Activated CD8-positive, alpha-beta T cell treated with anti-CD3 and anti-CD28 coated beads for 36 hours (primary cell): Measurements from ENCODE around the gene FBN2. TPM values are rescaled to one million over a fixed set of nuclear protein-coding genes. Genes with fewer than 3 reads are reported as not detected.

ENCODE experiments used
- ATAC-seq: fragments of 200-7000 bp; cut with Tn5 transposase; one replicate; pipeline ENCODE4 v1.10.0; 2021; ENCODE audit warnings: mild to moderate bottlenecking, moderate library complexity
- CTCF ChIA-PET: fragments of 350-600 bp; sonication (Branson Sonifier 250); formaldehyde crosslinking; loops from one replicate; lab custom pipeline; 2021; ENCODE audit warnings: antibody characterized with exemption; lab: Charles Lee
- POLR2A ChIA-PET: fragments of 350-600 bp; sonication (Branson Sonifier 250); formaldehyde crosslinking; loops from one replicate; lab custom pipeline; 2021; ENCODE audit warnings: antibody characterized with exemption; lab: Charles Lee
- DNase-seq: peaks from one replicate; pipeline ENCODE4 v3.0.0-alpha.2; 2020
- H3K27ac Mint-ChIP-seq: one replicate; pipeline ENCODE4 v1.8.0; 2021; ENCODE audit warnings: mild to moderate bottlenecking, mixed read lengths
- H3K27me3 Mint-ChIP-seq: one replicate; pipeline ENCODE4 v1.8.0; 2021; ENCODE audit warnings: mixed read lengths
- H3K36me3 Mint-ChIP-seq: one replicate; pipeline ENCODE4 v1.8.0; 2021; ENCODE audit warnings: low read depth, mixed read lengths
- H3K4me1 Mint-ChIP-seq: one replicate; pipeline ENCODE4 v1.8.0; 2021; ENCODE audit warnings: low read depth, mixed read lengths
- H3K4me3 Mint-ChIP-seq: one replicate; pipeline ENCODE4 v1.8.0; 2021; ENCODE audit warnings: mild to moderate bottlenecking, moderate library complexity, mixed read lengths
- H3K9me3 Mint-ChIP-seq: one replicate; pipeline ENCODE4 v1.8.0; 2021; ENCODE audit warnings: mixed read lengths
- intact Hi-C: fragments of 100-400 bp; cut with micrococcal nuclease; formaldehyde crosslinking; loops from one replicate; pipeline ENCODE4 v1.10.0; 2022
- total RNA-seq, 2 experiments: library from RNA; stranded (reverse); gene quantifications; one replicate each; pipeline ENCODE4 v1.2.3, GENCODE V29; 2021
- TF ChIP-seq, protein P1 (sequence below): fragments of 200-600 bp; IDR thresholded peaks from one replicate; pipeline ENCODE4 v1.8.0; 2022; ENCODE audit warnings: antibody characterized with exemption, mild to moderate bottlenecking

FBN2 gene
- total RNA-seq, 2 experiments from 2014 or later = not detected

DNA sequence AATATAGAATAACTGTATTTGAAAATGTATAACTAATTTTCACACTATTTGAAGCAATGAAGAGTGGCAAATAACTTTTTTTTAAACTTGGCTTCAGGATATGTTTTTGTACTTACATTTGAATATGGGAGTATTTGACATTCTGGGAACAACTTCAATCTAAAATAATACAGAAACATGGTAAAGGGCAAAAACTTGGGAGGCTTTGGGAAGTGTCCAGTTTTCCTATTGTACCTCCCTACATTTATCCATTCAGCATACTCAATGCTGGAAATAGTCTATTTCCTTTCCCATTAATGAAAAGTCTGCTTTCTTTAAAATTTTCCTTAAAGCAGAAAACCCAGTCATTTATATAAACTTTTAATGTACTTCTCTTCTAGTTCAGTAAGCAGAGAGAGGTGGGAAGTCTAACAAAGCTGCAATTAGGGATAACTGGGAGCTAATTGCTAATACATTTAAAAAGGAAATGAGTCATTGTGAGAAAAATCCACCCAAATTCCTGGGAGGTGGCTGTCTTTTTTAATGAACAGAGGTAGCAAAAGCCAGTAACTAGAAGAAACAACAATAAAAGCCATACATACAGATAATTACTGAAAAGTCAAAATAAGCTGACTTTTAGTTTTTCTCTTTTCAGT is 128.8 kb downstream of the FBN2 start:
- intact Hi-C loops = no loop called here
- DNase-seq (no peak), ATAC-seq (no peak)
- Mint-ChIP-seq H3K36me3 (no peaks in the 10 kb centered on the region), H3K4me1 (no peaks in the 10 kb centered on the region), H3K27ac (no peak overlapping the region), H3K9me3 (peaks cover 3% of the 10 kb centered on the region), H3K4me3 (no peak overlapping the region), H3K27me3 (no peaks in the 10 kb centered on the region)
- ChIA-PET CTCF (no interaction called here), POLR2A (no interaction called here)
- TF ChIP-seq, protein P1, sequence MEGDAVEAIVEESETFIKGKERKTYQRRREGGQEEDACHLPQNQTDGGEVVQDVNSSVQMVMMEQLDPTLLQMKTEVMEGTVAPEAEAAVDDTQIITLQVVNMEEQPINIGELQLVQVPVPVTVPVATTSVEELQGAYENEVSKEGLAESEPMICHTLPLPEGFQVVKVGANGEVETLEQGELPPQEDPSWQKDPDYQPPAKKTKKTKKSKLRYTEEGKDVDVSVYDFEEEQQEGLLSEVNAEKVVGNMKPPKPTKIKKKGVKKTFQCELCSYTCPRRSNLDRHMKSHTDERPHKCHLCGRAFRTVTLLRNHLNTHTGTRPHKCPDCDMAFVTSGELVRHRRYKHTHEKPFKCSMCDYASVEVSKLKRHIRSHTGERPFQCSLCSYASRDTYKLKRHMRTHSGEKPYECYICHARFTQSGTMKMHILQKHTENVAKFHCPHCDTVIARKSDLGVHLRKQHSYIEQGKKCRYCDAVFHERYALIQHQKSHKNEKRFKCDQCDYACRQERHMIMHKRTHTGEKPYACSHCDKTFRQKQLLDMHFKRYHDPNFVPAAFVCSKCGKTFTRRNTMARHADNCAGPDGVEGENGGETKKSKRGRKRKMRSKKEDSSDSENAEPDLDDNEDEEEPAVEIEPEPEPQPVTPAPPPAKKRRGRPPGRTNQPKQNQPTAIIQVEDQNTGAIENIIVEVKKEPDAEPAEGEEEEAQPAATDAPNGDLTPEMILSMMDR = no peak

- Mint-ChIP-seq H3K4me3 (no peak overlapping the region), H3K36me3 (no peaks in the 10 kb centered on the region)
- DNase-seq = no peak
Measured at GRCh38 chr5:128408622-128409021, 129.4 kb downstream of the FBN2 start.

GRCh38 chr5:128407944-128408343 is 130.1 kb downstream of the FBN2 start:
- H3K27me3 Mint-ChIP-seq = no peaks in the 10 kb centered on the region
- intact Hi-C loops = no loop called here
- no peak for ATAC-seq
- CTCF ChIA-PET = no interaction called here
- no peak overlapping the region for H3K27ac Mint-ChIP-seq
- TF ChIP-seq, protein P1 = no peak
- no peak overlapping the region for H3K4me3 Mint-ChIP-seq
- no peak for DNase-seq
- POLR2A ChIA-PET = no interaction called here
- no peaks in the 10 kb centered on the region for H3K36me3 Mint-ChIP-seq
- no peaks in the 10 kb centered on the region for H3K4me1 Mint-ChIP-seq
- H3K9me3 Mint-ChIP-seq = no peaks in the 10 kb centered on the region

More at GRCh38 chr5:128408622-128409021, 129.4 kb downstream of the FBN2 start:
- Mint-ChIP-seq H3K27me3 (no peaks in the 10 kb centered on the region), H3K9me3 (peaks cover 3% of the 10 kb centered on the region), H3K4me1 (no peaks in the 10 kb centered on the region), H3K27ac (no peak overlapping the region)
- intact Hi-C loops = no loop called here
- CTCF ChIA-PET = no interaction called here
- POLR2A ChIA-PET = no interaction called here
- TF ChIP-seq, protein P1 = no peak
- ATAC-seq = no peak

GRCh38 chr5:128406803-128407202 is 131.2 kb downstream of the FBN2 start:
- TF ChIP-seq, protein P1 = no peak
- no peak overlapping the region for H3K4me3 Mint-ChIP-seq
- ChIA-PET CTCF (no interaction called here), POLR2A (no interaction called here)
- no peak overlapping the region for H3K27ac Mint-ChIP-seq
- ATAC-seq (no peak), DNase-seq (no peak)
- no peaks in the 10 kb centered on the region for H3K36me3 Mint-ChIP-seq
- H3K9me3 Mint-ChIP-seq = no peaks in the 10 kb centered on the region
- no peaks in the 10 kb centered on the region for H3K27me3 Mint-ChIP-seq
- intact Hi-C loops = no loop called here
- no peaks in the 10 kb centered on the region for H3K4me1 Mint-ChIP-seq

- TF ChIP-seq, protein P1 = no peak
Measured at GRCh38 chr5:128405159-128405558, 132.9 kb downstream of the FBN2 start.

More at GRCh38 chr5:128405159-128405558, 132.9 kb downstream of the FBN2 start:
- Mint-ChIP-seq H3K4me3 (no peak overlapping the region), H3K4me1 (no peaks in the 10 kb centered on the region), H3K9me3 (no peaks in the 10 kb centered on the region), H3K27me3 (no peaks in the 10 kb centered on the region), H3K27ac (no peak overlapping the region), H3K36me3 (no peaks in the 10 kb centered on the region)
- POLR2A ChIA-PET = no interaction called here
- intact Hi-C loops = no loop called here
- CTCF ChIA-PET = interaction anchor here (0.9 kb wide), 1 partner anchor 9 kb away, joined by 3 read pairs; no protein-coding TSS in a partner anchor
- DNase-seq (no peak), ATAC-seq (no peak)
